CD4-positive, CD25-positive, alpha-beta regulatory T cell (primary cell): ENCODE results near the gene NCDN. TPM values are rescaled to one million over a fixed set of nuclear protein-coding genes. Genes with fewer than 3 reads are reported as not detected.

Source experiments
- ATAC-seq, 2 donors: fragments of 150-1000 bp; cut with Tn5 transposase; one replicate each; pipeline ENCODE4 v1.10.0; 2021; ENCODE audit warnings: low read depth in 2 of 2, moderate number of reproducible peaks in 2 of 2, moderate library complexity in 1 of 2
- DNase-seq, 3 donors: peaks; one replicate each; pipeline versions ENCODE4 v3.0.0 to v3.0.0-alpha.2; 2012 to 2022; ENCODE audit warnings: mixed read lengths in 1 of 3
- H3K27ac ChIP-seq: one replicate; pipeline ENCODE4 v1.7.0; 2013; ENCODE audit warnings: mild to moderate bottlenecking, low read length; ENCODE audit not compliant: insufficient read depth, poor library complexity, severe bottlenecking
- H3K27me3 ChIP-seq: one replicate; pipeline ENCODE4 v1.7.0; 2013; ENCODE audit warnings: low read length; ENCODE audit not compliant: control insufficient read depth, insufficient read depth
- H3K36me3 ChIP-seq: one replicate; pipeline ENCODE4 v1.7.0; 2013; ENCODE audit warnings: mild to moderate bottlenecking, low read length, moderate library complexity; ENCODE audit not compliant: control insufficient read depth, insufficient read depth
- H3K4me1 ChIP-seq: 2 replicates; pipeline ENCODE4 v1.7.0; 2013; ENCODE audit warnings: mild to moderate bottlenecking, low read length; ENCODE audit not compliant: insufficient read depth, control insufficient read depth, poor library complexity, severe bottlenecking
- H3K4me3 ChIP-seq: one replicate; pipeline ENCODE4 v1.7.0; 2013; ENCODE audit warnings: low read depth, mild to moderate bottlenecking, low read length, moderate library complexity
- H3K9me3 ChIP-seq, 2 experiments: 1 replicate in 1 of 2; 2 replicates in 1 of 2; pipeline ENCODE4 v1.7.0; 2013; ENCODE audit warnings: low read length in 2 of 2, mild to moderate bottlenecking in 1 of 2, moderate library complexity in 1 of 2; ENCODE audit not compliant: control insufficient read depth in 2 of 2
- H3K27ac Mint-ChIP-seq, 3 donors: one replicate each; pipeline ENCODE4 v1.8.0; 2020 to 2022; ENCODE audit warnings: mild to moderate bottlenecking in 3 of 3, mixed read lengths in 3 of 3, moderate library complexity in 2 of 3
- H3K27me3 Mint-ChIP-seq: one replicate; pipeline ENCODE4 v1.8.0; 2022; ENCODE audit warnings: mild to moderate bottlenecking, mixed read lengths
- H3K36me3 Mint-ChIP-seq: one replicate; pipeline ENCODE4 v1.8.0; 2020; ENCODE audit warnings: mixed read lengths
- H3K4me1 Mint-ChIP-seq, 4 donors: one replicate each; pipeline ENCODE4 v1.8.0; 2020 to 2022; ENCODE audit warnings: mixed read lengths in 4 of 4, mild to moderate bottlenecking in 1 of 4
- H3K4me3 Mint-ChIP-seq, 4 donors: one replicate each; pipeline ENCODE4 v1.8.0; 2020 to 2022; ENCODE audit warnings: mild to moderate bottlenecking in 4 of 4, mixed read lengths in 4 of 4, moderate library complexity in 3 of 4
- H3K9me3 Mint-ChIP-seq, 7 donors: one replicate each; pipeline ENCODE4 v1.8.0; 2020 to 2022; ENCODE audit warnings: mixed read lengths in 7 of 7, mild to moderate bottlenecking in 3 of 7, moderate library complexity in 2 of 7
- polyA plus RNA-seq, 4 donors: library from polyadenylated mRNA; unstranded; fragments of 300-500 nt; fragmentation: Illumina TruSeq; gene quantifications; one replicate each; pipeline ENCODE4 v1.2.3, GENCODE V29; 2021
- total RNA-seq: library from RNA; stranded (reverse); gene quantifications from one replicate; pipeline ENCODE4 v1.2.3, GENCODE V29; 2022

The NCDN gene
- total and polyA plus RNA-seq, 5 donors from 2014 or later = 5.5 to 28.7 (median 11.0) TPM

DNA sequence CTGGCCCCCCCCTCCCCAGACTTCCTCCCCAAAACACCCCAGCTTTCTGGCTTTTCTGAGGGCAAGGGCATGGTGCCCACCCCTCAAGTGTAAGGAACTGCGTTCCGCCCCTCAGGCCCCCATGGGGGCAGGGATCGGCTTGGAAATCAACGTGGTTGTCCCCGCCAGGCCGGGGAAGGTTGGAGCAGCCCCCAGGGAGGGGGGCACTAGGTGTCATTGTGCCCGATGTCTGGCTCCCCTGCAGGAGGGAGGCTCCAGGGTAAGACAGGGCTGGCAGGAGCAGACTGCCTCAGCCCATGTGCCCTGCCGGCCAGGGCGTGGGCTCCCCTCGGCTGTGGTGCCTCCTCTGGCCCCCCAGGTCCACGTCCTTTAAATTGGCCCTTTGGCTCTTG lies 8.1 kb downstream of the NCDN start:
- Histone ChIP-seq H3K9me3 (no peaks in the 10 kb centered on the region), H3K27ac (no peak overlapping the region), H3K36me3 (peaks cover 3% of the 10 kb centered on the region), H3K4me1 (no peaks in the 10 kb centered on the region), H3K4me3 (no peak overlapping the region), H3K27me3 (no peaks in the 10 kb centered on the region)
- Mint-ChIP-seq H3K4me1 (peaks cover 0 to 30% (median 21%) of the 10 kb centered on the region in 4 donors), H3K36me3 (peaks cover 15% of the 10 kb centered on the region), H3K27ac (no peak overlapping the region), H3K27me3 (no peaks in the 10 kb centered on the region), H3K4me3 (no peak overlapping the region), H3K9me3 (peaks cover 0 to 3% (median 0%) of the 10 kb centered on the region in 7 donors)
- DNase-seq (no peak), ATAC-seq (no peak)

DNA sequence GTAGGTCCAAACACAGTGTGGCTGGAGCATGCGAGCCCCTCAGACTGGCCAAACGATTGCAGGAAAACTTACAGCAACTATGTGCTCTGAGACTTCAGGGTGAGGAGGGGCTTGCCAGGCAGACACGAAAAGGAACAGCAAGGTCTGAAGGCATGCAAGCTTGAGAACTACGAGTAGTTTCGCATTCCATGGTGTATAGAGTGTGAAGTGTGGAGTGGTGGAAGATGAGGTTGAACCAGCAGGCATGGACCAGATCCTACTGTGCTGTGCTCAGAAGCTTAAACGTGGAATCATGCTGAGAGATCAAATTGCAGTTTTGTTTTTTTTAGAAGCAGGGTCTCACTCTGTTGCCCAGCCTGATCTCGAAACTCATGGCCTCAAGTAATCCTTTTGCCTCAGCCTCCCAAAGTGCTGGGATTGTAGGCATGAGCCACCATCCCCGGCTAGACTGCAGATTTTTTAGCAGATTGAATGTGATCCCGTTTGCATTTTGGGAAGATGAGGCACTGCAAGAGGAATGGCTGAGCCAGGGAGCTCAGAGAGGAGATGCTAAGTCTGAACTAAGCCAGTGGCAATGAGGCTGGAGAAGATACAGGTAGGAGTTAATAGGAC lies 10.5 kb downstream of the NCDN start:
- Histone ChIP-seq H3K27me3 (no peaks in the 10 kb centered on the region), H3K9me3 (no peaks in the 10 kb centered on the region), H3K36me3 (peaks cover 2% of the 10 kb centered on the region), H3K4me1 (peaks cover 2% of the 10 kb centered on the region), H3K27ac (no peak overlapping the region), H3K4me3 (no peak overlapping the region)
- Mint-ChIP-seq H3K36me3 (peaks cover 10% of the 10 kb centered on the region), H3K9me3 (peaks cover 0 to 3% (median 0%) of the 10 kb centered on the region in 7 donors), H3K27me3 (no peaks in the 10 kb centered on the region), H3K4me1 (peaks cover 0 to 28% (median 20%) of the 10 kb centered on the region in 4 donors), H3K27ac (no peak overlapping the region), H3K4me3 (no peak overlapping the region)
- no peak for DNase-seq
- no peak for ATAC-seq

DNA sequence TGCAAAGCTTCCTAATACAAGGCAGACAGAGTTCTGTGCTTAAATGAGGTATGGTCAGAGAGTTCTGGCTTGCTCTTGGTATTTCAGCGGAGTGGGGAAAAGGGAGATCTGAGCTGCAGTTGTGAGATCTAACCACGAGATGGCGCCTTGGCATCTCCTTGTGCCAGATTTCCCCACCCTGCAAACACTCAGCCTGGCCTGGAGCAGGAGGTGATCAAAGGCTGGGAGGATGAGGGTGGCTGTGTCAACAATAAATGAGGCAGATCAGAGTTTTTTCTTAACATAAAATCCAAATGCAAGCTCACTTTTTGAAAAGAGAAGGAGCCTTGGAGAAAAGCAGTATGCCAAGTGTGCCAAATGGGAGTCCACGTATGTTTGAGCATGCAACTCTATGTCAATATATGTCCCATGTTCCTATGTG lies 11.4 kb downstream of the NCDN start:
- DNase-seq (peak; percentile 42 to 77 (median 61)), ATAC-seq (peak; percentile 26 to 57)
- no peak overlapping the region for H3K27ac ChIP-seq
- peaks cover 0 to 3% (median 0%) of the 10 kb centered on the region in 7 donors for H3K9me3 Mint-ChIP-seq
- H3K4me3 ChIP-seq = no peak overlapping the region
- no peak overlapping the region for H3K4me3 Mint-ChIP-seq
- H3K27me3 Mint-ChIP-seq = no peaks in the 10 kb centered on the region
- peaks cover 7% of the 10 kb centered on the region for H3K4me1 ChIP-seq
- no peaks in the 10 kb centered on the region for H3K9me3 ChIP-seq
- H3K27me3 ChIP-seq = no peaks in the 10 kb centered on the region
- no peak overlapping the region for H3K27ac Mint-ChIP-seq
- no peaks in the 10 kb centered on the region for H3K36me3 ChIP-seq
- H3K4me1 Mint-ChIP-seq = peaks cover 0 to 26% (median 20%) of the 10 kb centered on the region in 4 donors
- H3K36me3 Mint-ChIP-seq = peaks cover 10% of the 10 kb centered on the region

DNA sequence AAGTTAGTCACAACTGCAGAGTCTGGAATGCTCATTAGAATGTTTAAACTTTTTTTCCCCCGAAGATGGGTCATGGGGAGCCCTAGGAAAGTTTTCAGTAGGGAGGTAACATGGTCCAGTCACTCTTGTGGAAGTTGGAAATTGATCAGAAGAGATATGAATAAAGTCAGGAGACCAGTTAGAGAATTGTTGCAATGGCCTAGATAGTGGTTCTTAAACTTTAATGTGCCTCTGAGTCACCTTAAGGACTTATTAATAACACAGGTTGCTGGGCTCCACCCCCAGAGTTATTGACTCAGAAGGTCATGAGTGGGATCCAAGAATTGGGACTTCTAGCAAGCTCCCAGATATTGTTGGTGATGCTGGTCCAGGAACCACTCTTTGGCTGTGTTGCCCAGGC lies 12.3 kb downstream of the NCDN start:
- H3K27me3 Mint-ChIP-seq = no peaks in the 10 kb centered on the region
- no peak overlapping the region for H3K4me3 ChIP-seq
- peaks cover 0 to 19% (median 14%) of the 10 kb centered on the region in 4 donors for H3K4me1 Mint-ChIP-seq
- no peaks in the 10 kb centered on the region for H3K27me3 ChIP-seq
- no peak for ATAC-seq
- H3K9me3 Mint-ChIP-seq = peaks cover 0 to 3% (median 0%) of the 10 kb centered on the region in 7 donors
- no peaks in the 10 kb centered on the region for H3K36me3 ChIP-seq
- H3K27ac ChIP-seq = no peak overlapping the region
- no peak overlapping the region for H3K4me3 Mint-ChIP-seq
- H3K36me3 Mint-ChIP-seq = peaks cover 3% of the 10 kb centered on the region
- no peak overlapping the region for H3K27ac Mint-ChIP-seq
- peaks cover 7% of the 10 kb centered on the region for H3K4me1 ChIP-seq
- H3K9me3 ChIP-seq = no peaks in the 10 kb centered on the region
- no peak for DNase-seq

DNA sequence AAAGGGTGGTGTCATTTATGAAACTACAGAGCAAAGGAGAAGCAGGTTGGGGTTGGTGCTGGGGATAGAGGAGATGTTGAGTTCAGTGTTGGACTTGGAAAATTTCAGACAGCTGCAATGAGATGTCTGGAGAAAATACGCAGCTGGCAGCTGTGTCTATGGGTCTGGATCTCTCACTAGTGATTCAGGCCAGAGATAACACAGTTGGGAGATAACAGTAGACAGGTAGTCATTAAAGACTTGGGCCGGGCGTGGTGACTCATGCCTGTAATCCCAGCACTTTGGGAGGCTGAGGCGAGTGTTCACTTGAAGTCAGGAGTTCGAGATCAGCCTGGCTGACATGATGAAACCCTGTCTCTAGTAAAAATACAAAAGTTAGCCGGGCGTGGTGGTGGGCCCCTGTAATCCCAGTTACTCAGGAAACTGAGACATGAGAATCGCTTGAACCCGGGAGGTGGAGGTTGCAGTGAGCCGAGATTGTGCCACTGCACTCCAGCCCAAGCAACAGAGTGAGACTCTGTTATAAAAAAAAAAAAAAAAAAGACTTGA lies 13.1 kb downstream of the NCDN start:
- ATAC-seq (no peak), DNase-seq (no peak)
- Mint-ChIP-seq H3K27me3 (no peaks in the 10 kb centered on the region), H3K36me3 (peaks cover 3% of the 10 kb centered on the region), H3K4me3 (no peak overlapping the region), H3K4me1 (peaks cover 0 to 25% (median 15%) of the 10 kb centered on the region in 4 donors), H3K9me3 (peaks cover 0 to 3% (median 0%) of the 10 kb centered on the region in 7 donors), H3K27ac (no peak overlapping the region)
- Histone ChIP-seq H3K27me3 (no peaks in the 10 kb centered on the region), H3K9me3 (no peaks in the 10 kb centered on the region), H3K4me1 (peaks cover 7% of the 10 kb centered on the region), H3K4me3 (no peak overlapping the region), H3K27ac (no peak overlapping the region), H3K36me3 (no peaks in the 10 kb centered on the region)

- Mint-ChIP-seq H3K4me1 (peaks cover 0 to 31% (median 18%) of the 10 kb centered on the region in 4 donors), H3K9me3 (peaks cover 0 to 3% (median 0%) of the 10 kb centered on the region in 7 donors), H3K27me3 (peaks cover 4% of the 10 kb centered on the region), H3K4me3 (peak overlapping the region in 1 of 4 donors; percentile 55), H3K36me3 (peaks cover 3% of the 10 kb centered on the region), H3K27ac (peak overlapping the region in 1 of 3 donors; percentile 15)
- Histone ChIP-seq H3K4me1 (peaks cover 8% of the 10 kb centered on the region), H3K4me3 (no peak overlapping the region), H3K9me3 (no peaks in the 10 kb centered on the region), H3K27me3 (no peaks in the 10 kb centered on the region), H3K36me3 (no peaks in the 10 kb centered on the region), H3K27ac (no peak overlapping the region)
- ATAC-seq = no peak
- DNase-seq = no peak
These were observed 13.7 kb downstream of the NCDN start for GRCh38 chr1:35571263-35571662.

DNA sequence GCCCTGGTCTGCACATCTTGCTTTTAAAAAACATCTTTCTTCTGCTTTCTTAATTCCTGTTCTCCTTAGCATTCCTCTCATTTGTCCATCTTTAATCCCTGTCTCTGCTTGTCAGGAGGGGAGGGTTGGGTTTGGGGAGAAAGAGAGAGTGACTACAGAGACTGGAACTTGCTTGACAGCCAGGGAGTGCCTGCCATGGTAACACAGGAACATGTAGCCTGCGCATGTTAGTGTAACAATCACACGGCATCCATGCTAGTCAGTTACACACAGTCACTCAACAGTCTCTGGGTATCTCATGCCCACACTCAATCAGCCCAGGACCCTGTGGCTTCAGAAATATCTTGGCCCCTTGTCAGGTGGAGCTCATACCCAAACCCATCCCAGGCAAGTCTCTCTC lies 14.7 kb downstream of the NCDN start:
- Histone ChIP-seq H3K27ac (no peak overlapping the region), H3K36me3 (no peaks in the 10 kb centered on the region), H3K9me3 (no peaks in the 10 kb centered on the region), H3K4me1 (peaks cover 16% of the 10 kb centered on the region), H3K27me3 (no peaks in the 10 kb centered on the region), H3K4me3 (no peak overlapping the region)
- H3K4me1 Mint-ChIP-seq = peaks cover 0 to 34% (median 20%) of the 10 kb centered on the region in 4 donors
- no peaks in the 10 kb centered on the region for H3K36me3 Mint-ChIP-seq
- no peak for DNase-seq
- ATAC-seq = no peak
- peaks cover 0 to 3% (median 0%) of the 10 kb centered on the region in 7 donors for H3K9me3 Mint-ChIP-seq
- H3K4me3 Mint-ChIP-seq = no peak overlapping the region
- peak overlapping the region in 1 of 3 donors; percentile 85 for H3K27ac Mint-ChIP-seq
- peaks cover 6% of the 10 kb centered on the region for H3K27me3 Mint-ChIP-seq
